IPS-11a (cell line): Measurements from ENCODE around the gene MYO5A.
"Not testable (repeated sequence)": the region's sequence is repeated elsewhere in the genome, so short reads cannot be mapped to it uniquely, and the experiment has no call there.

Source experiments
- H3K4me3 ChIP-seq: one replicate; pipeline ENCODE4 v1.5.1; 2013; ENCODE audit warnings: low read depth, low read length, control low read depth

The MYO5A gene

DNA sequence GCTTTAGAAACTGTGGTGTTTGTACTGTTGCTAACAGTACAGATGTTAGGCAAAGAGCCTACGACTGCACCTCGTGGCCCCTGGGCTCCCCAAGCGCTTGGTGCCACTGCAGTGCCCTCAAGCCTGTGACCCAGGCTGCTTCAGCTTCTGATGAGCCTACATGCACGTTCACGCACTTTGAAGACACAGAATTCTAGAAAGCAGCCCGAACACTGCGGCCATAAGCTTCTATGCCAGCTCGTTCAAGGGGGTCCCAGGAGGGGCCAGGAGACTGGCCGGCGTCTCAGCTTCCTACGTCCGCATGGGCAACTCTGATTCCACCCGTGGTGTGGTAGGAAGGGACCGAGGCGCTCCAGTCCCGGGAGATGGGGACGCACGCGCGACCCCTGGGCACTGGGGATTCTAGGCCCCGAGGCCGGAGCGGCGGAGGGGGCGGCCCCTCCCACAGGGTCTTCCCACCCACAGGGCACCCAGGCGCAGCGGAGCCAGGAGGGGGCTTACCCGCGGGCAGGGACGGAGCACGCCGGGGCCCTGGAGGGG lies 233.7 kb downstream of the MYO5A start:
- peak overlapping the region; percentile 60 for H3K4me3 ChIP-seq

DNA sequence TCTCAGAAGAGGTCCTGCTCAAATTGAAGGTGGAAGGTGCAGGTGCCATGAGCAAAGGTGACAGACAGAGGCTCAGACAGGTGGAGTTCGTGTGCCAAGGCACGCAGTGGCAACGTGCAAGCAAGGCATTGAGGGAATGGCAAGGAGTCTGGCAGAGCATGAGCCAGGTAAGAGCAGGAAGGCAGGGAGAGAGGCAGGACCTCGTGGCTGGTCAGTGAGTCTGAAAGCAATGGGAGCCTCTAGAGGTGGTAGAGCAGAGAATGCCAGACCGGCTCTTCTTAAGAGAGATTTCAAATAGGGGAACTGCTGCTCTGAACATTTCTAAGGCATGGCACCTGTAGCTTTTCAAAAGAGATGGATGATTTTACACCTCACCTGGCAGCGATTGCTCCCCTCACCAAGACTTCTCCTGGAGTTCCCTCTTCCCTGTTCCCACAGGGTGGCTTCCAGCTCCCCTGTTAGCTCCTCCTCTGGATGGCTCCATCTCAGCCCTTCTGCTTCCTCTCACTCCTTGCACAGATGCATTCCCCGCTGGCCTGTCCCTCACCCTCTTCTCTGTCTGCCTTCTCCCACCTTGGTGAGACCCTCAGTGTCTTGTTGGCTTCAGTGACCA lies 235.8 kb downstream of the MYO5A start:
- H3K4me3 ChIP-seq: no peak overlapping the region

DNA sequence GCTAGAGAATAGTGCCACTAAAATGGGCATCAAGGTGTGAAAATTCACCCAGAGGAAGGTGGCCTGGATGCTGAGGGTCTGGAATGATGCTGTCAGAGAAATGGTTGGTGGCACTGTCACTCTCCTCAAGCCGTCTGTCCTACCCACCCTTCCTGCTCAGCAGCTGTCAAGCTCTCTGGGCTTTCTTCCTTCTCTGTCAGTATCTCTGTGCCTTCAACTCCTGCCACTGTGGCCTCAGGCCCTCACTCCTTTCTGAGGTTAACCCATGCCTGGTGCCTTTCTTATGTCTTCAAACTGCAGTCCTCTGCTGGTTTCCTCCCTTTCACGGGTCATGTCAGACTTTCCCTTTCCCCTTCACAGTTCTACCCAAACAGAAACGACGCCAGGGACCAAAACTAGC lies 237.5 kb downstream of the MYO5A start:
- H3K4me3 ChIP-seq: no peak overlapping the region

DNA sequence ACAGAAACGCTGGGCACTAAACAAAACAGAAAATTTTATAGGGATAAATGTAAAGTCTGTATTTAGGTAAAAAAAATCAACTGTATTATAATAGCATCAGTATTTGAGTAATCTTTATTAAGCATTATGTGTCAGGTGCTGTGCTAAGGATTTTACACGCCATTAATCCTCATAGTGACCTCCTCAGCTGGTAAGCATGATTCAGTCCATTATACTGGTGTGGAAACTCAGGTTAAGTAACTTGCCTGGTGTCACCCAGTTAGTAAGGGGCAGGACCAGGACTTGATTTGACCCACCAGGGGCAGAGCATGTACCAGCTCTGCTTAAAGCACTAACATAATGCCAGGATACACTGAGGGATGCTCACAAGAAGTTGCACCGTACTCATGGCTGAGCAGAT lies 237.9 kb downstream of the MYO5A start:
- no peak overlapping the region for H3K4me3 ChIP-seq

DNA sequence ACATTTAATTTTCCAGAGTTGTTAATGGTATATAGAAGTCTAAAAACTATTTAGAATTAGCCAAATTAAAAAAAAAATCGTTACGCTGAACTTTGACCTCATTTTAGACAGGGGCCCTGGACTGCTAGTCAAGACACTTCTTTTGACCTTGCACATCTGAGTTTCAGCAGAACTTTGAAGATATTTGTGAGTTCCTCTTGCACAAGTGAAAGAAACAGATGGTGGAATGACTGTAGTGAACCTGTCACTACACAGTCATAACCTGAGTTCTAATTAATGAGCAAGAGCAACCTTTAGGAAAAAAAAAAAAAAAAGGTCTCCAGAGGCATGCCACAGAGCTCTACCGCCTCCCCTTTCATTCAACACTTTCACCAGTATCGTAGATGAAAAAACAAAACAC lies 238.4 kb downstream of the MYO5A start:
- no peak overlapping the region for H3K4me3 ChIP-seq

DNA sequence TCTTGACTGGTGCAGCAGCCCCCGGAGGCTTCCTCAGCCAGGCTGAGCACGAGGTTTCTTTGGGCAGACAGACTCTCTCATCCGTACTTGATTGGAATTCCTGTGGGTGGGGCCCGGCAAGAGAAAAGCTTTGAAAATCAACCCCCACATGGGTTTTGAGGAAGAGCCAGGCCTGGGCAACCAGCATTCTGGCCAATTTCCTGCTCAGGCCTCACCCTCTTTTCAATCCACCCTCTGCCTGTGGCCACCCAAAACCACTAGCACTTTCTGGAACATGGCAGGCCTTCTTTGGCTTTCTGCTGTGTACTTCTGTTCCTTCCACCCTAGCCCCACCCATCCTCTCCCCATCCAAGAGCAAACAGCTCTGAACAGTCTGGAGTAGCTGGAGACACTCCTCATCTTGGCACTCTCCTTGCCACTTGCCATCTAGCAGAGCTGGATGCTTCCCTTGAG lies 239.0 kb downstream of the MYO5A start:
- no peak overlapping the region for H3K4me3 ChIP-seq

DNA sequence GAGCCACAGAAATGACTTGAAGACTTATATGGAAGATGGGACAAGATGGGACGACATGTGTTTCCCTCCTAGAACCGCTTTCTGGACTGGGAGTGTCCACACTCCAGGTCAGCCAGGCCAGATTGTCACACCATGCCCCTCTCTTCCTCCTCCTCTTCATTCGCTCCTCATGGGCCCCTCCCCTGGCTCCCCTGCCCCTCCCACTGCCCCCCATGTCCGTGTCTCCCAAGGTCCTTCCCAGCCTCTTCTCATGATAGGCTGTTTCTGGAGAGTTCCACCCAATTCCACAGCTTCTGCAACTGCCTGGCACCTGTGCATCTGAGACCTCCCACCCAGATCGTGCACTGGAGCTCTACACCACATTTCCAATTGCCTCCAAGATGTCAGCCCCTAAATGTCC lies 239.7 kb downstream of the MYO5A start:
- no peak overlapping the region for H3K4me3 ChIP-seq

DNA sequence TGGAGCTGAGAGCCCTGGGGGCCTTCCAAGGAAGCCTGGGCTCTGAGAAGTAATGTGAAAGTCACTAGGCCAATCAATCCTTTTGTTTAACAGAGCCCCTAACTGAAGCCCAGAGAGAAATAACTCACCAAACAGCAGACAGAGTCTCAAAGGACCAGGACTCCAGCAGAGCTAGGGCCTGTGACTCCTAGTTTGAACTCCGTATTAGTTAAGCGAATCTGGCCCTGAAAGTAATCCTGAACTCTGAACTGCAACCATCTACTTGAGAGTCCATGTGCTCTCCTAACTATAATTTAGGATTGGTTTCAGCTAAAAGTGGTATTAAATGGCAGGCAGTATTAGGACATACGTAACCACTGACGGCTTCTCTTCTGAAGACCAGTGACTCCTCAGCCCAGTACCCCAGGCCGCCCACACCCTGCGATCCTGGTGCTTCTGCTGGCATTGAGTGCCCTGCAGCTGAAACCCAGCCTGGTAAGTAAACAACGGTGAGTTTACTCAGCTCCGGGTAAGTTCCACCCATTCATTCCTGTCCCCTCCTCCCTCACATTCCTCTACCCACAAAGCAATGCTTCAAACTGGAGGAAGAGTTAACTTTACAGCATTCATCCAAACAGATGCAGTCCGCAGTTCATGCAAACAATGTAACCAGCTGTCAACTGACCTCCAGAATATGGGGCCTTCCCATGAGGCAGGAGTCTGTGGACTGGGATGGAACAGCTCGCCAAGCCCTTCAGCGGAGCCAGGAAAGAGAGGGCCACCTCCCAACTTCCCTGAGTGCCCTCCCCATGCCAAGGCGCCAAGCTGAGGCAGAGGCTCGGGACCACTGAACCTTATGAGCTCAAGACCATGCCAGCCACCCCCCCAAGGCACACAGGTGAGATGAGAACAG lies 240.4 kb downstream of the MYO5A start:
- H3K4me3 ChIP-seq: no peak overlapping the region

DNA sequence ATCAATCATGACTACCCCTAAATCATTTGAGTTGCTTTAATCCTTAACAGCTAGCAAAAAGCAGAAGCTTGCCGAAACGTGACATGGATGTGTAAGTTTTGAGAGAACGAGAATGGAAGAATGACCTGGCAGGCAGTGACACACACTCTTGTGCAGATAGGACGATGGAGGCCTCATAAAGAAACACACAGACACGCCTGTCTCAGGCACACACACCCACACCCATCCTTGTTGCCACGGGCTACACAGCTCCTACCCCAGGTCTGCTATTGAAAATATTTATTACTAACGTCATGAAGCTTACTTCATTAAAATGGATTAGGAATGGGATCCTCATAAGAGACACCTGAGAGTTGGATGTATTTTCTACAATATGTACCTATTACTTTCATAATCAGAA lies 241.6 kb downstream of the MYO5A start:
- H3K4me3 ChIP-seq: no peak overlapping the region

DNA sequence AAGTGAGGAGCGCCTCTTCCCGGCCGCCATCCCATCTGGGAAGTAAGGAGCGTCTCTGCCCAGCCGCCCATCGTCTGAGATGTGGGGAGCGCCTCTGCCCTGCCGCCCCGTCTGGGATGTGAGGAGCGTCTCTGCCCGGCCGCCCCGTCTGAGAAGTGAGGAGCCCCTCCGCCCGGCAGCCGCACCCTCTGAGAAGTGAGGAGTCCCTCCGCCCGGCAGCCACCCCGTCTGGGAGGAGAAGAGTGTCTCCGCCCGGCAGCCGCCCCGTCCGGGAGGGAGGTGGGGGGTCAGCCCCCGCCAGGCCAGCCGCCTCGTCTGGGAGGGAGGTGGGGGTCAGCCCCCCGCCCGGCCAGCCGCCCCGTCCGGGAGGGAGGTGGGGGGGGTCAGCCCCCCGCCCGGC lies 242.7 kb downstream of the MYO5A start:
- H3K4me3 ChIP-seq: not testable (repeated sequence)

DNA sequence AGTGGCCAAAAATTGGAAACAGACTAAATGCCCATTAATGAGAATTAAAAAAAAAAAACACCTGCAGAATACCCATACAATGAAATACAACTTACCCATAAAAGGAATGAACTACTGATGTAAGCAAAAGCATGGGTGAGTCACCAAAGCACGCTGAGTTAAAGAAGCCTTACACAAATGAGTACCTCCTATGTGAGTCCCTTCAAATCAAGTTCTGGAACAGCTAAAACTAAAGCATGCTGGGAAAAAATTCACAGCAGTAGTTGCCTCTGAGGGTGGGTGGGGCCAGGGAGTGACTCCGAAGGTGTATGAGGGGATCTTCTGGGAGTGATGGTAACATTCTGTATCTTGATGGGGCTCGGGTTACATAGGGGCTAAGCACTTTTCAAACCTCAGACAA lies 244.5 kb downstream of the MYO5A start:
- H3K4me3 ChIP-seq: no peak overlapping the region

DNA sequence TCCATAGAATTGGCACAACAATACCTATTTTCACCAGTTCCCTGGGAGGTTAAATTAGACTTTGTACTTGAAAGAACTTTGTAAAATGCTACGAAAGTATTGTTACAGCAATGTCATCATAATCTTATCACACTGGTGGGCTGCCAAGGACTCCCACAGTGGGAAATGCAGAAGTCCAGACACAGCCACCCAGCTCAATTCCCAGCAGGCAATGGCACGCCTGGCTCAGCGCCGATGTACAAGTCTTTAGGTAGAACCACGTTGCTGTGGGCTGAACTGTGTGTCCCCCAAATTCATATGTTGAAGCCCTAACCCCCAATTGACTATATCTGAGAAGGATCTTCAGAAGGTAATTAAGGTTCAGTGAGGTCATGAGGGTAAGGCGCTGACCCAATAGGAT lies 245.4 kb downstream of the MYO5A start:
- no peak overlapping the region for H3K4me3 ChIP-seq

DNA sequence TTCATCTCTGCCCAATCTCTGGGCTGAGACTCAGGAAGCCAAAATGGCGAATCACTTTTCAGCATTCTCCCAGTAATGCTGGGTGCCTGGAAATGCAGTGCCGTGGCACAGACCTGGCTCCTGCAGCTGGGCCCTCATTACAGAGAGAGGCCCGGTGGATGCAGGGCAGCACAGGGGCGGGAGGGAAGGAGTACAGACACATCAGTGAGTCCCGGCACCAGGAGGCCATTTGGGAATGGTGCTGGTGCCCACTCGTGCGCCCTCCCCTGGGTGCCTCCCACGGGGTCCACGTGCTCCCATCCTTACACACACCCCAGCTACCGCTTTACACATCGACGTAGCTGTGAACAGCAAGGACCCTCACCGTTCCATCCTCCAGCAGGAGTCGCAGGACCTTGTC lies 246.3 kb downstream of the MYO5A start:
- no peak overlapping the region for H3K4me3 ChIP-seq

DNA sequence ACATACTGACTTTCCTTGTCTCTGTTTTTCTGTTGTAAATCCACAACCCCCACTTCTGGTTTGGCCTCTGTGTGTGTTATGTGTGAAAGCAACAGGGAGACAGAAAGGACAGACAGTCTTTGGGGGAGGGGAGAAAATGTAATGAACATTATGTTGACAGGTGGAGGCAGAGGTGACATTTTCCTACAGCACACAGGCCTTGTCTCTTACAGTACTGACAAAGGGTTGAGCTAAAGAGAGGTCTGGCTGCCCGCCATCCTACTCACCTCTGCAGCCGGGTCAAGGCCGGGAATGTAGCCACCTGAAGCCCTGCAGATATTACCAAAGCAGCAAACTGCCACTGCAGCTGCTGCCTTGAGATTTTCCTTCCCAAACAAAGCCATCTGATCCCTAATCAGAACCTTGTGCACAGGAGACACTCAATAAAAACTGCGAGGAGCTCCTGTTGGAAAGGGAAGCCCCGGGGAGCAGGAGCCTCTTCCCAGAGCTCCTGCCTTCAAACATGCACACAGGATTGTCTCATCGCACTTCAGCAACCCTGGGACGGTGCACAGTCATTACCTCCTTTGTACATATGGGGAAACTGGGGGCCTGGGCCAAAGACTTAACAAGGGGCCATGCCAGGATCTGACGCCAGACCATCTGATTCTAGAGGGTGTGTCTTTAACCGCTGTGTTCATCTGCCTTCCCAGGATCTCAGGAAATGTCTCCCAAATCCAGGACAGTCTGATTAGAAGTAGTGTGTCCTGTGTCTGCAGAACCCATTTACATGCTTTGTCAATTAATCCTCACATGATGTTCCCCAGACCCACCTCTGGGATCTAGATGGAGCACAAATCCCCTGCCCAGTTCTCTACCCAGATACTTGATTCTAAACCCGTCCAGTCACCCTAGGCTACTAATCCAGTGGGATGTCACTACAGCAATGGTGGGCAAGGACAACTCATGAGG lies 247.3 kb downstream of the MYO5A start:
- no peak overlapping the region for H3K4me3 ChIP-seq

DNA sequence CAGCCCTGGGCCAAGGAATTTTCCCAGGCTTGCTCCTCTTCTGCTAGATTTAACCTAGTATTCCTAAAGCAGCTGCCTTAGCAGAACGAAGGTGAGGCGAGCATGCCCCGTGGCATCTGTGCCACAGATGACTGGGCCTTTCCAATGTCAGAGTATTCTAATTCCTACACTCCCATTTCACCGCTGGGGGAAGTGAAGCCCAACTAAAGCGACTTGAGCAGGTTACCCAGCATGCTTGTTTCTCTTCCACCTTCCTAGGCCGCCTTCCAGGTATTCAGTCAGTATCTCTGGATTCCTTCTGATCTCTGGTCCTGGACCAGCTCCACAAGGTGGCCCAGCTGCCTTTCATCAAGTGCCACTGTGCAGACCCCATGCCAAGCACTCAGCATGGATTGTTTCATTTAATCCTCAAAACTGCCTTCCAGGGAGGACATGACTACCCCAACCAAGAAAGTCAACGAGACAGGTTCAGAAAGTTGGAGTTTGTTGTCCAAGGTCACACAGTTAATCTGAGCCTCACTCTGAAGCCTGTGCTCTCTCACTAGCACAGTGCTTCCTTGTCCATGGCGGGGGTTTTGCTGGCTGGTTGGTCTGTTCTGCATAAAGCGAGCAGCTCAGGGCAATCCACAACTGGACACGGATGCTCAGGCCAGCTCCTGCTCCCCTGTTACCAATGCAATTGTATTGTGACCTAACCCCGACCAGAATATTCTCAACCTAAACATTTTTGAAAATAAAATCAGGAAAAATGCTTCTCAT lies 248.2 kb downstream of the MYO5A start:
- H3K4me3 ChIP-seq: no peak overlapping the region

DNA sequence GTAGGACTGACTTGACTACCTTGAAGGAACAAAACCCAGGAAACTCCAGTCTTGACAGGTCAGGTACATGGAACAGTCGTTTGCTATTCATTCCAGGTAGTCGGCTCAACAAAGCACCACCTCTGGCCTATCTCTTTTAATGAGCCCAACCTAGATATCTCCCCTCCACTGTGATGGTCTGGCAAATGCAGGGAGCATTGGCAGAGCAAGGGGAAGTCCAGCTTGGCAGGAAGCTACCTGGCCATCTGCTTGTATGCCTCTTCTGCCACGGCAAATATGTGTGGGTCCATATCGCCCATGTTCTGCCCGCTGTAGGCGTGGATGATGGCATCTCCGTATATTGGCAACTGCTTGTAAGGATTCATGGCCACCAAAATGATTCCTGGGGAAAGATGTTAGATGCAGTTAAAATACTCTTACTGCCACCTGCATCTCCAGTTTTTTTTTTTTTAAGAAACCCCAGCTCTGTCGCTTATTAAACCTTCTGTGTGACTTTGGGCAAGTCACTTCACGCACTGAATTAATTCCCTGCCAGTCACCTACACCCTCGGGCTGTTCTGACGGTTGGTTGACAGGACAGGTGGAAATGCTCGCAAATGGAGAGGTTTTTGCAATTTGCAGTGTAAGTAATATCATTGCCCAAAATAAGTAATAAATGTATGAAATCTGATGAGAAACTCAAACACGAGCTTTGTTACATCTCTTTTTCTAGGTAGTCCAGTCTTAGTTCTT lies 249.9 kb downstream of the MYO5A start:
- H3K4me3 ChIP-seq: no peak overlapping the region

DNA sequence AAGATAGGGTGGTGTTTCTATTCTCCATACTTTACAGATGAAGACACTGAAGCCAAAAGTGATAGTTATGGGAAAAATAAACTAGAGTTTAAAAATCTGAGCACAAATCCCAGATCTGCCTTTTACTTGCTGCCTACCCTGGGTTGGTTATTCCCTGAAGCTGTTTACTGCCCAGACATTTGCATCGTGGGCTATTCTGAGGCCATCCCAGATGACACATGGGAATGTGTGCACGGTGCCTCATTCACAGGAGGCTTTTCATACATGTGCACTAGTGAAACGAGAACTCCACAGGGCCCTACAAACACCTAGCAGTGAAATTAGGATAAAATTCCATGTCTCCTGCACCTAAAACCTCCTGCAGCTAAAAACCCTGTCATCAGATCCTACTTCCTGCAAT lies 250.5 kb downstream of the MYO5A start:
- no peak overlapping the region for H3K4me3 ChIP-seq

DNA sequence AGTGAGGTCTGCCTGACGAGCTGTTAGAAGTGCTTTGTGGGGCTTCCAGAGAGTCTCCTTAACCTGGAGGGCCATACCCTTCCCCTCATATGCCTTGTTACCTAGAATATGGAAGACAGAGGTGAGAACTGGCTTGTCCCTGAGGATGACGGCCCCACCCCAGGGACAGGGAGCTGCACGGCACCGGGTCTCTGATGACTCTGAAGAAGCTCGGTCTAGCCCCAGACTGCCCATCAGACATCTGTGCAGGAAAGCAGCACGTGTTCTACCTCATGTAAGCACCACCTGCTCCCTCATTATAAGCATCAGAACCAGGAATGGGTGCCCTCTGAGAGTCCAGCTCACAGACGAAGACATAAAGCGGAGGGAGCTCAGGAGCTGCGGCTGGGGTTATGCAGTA lies 251.1 kb downstream of the MYO5A start:
- H3K4me3 ChIP-seq: no peak overlapping the region

DNA sequence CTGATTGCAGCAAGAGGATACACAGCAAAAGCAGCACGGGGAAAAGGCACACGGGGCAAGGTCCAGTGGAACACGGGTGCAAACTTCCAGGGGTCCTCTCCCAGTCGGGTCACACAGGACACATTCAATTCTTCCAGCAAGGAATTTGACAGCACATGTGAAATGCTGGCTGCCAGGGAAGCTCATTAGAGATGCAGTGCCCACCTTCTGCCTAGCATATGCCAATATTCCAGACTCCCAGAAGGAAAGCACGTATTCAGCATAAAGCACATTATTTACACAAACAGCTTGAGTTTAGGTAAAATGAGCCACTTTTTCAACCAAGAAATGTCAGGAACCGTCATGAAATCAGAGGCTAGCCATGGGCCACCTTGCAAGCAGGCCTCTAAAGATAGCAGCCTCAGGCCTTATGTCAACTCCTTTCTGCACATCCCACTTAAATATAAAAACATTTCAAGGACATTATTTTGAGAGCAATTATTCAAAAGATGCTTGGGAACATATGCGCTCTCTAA lies 252.4 kb downstream of the MYO5A start:
- H3K4me3 ChIP-seq: no peak overlapping the region
